ENCODE results near the gene PROX1. TPM values are rescaled to one million over a fixed set of nuclear protein-coding genes. Genes with fewer than 3 reads are reported as not detected.

Gene PROX1
- total and polyA plus RNA-seq, 2 donors (not counting 1 experiment from before 2014, with no cell fraction given): 0.24 to 3.8 TPM

- no peak for DNase-seq
- Mint-ChIP-seq H3K4me1 (no peaks in the 10 kb centered on the region), H3K4me3 (no peak overlapping the region), H3K9me3 (ENCODE audit: insufficient read depth) (peaks cover 5% of the 10 kb centered on the region), H3K27ac (no peak overlapping the region), H3K27me3 (peaks cover 5% of the 10 kb centered on the region)
- no peaks in the 10 kb centered on the region for H3K36me3 ChIP-seq (replicated peaks in 1 of 2; ENCODE audit: control extremely low read depth in 1 of 2, control insufficient read depth in 1 of 2, extremely low read depth in 1 of 2, insufficient read depth in 2 of 2, low read length in 1 of 2)
- no peaks in the 10 kb centered on the region for H3K4me1 ChIP-seq (ENCODE audit: control insufficient read depth in 2 of 2, insufficient read depth in 2 of 2, low read length in 2 of 2)
- TF ChIP-seq EZH2 (IDR thresholded peaks at IDR 0.05; ENCODE audit: borderline replicate concordance, insufficient read depth, low read depth, low read length, poor library complexity, severe bottlenecking) (no peak), CTCF (IDR thresholded peaks at IDR 0.05) (no peak)
- H2AFZ ChIP-seq (ENCODE audit: insufficient read depth, low read depth, low read length, poor library complexity, severe bottlenecking): no peak overlapping the region
- no peak overlapping the region for H3K4me3 ChIP-seq (ENCODE audit: control extremely low read depth in 1 of 5, extremely low read depth in 1 of 5, insufficient read depth in 1 of 5, low read depth in 2 of 5, low read length in 4 of 5)
- no peaks in the 10 kb centered on the region for H3K27me3 ChIP-seq (replicated peaks in 1 of 4; ENCODE audit: control extremely low read depth in 1 of 4, control insufficient read depth in 3 of 4, insufficient read depth in 4 of 4, low read length in 3 of 4)
- H3K9me3 ChIP-seq (ENCODE audit: control extremely low read depth in 1 of 3, control insufficient read depth in 2 of 3, insufficient read depth in 1 of 3, low read length in 2 of 3): no peaks in the 10 kb centered on the region
- ChIA-PET CTCF (no interaction called here), POLR2A (no interaction called here)
- H4K20me1 ChIP-seq (ENCODE audit: control insufficient read depth, insufficient read depth, low read length, poor library complexity, severe bottlenecking): no peaks in the 10 kb centered on the region
- H3K9ac ChIP-seq (ENCODE audit: low read length): no peak overlapping the region
- H3K27ac ChIP-seq (ENCODE audit: low read length in 2 of 2): no peak overlapping the region
- intact Hi-C loops (cut with micrococcal nuclease): no loop called here
- no peak for ATAC-seq (ENCODE audit: low read depth)
- no peak overlapping the region for H3K4me2 ChIP-seq (replicated peaks; ENCODE audit: low read depth, low read length, poor library complexity, severe bottlenecking)
- no peaks in the 10 kb centered on the region for H3K79me2 ChIP-seq (ENCODE audit: control insufficient read depth, insufficient read depth, low read length)
These were observed 46.8 kb upstream of the PROX1 start for GRCh38 chr1:213940947-213941346.

- intact Hi-C loops (cut with micrococcal nuclease): no loop called here
- H3K36me3 ChIP-seq (replicated peaks in 1 of 2; ENCODE audit: control extremely low read depth in 1 of 2, control insufficient read depth in 1 of 2, extremely low read depth in 1 of 2, insufficient read depth in 2 of 2, low read length in 1 of 2): no peaks in the 10 kb centered on the region
- Mint-ChIP-seq H3K4me1 (no peaks in the 10 kb centered on the region), H3K9me3 (ENCODE audit: insufficient read depth) (peaks cover under 1% of the 10 kb centered on the region), H3K27ac (no peak overlapping the region), H3K4me3 (no peak overlapping the region), H3K27me3 (peaks cover 5% of the 10 kb centered on the region)
- WGBS (ENCODE audit: insufficient coverage): 92% methylated on average over 2 of the region's 3 CpGs
- peaks cover 0 to under 1% (median 0%) of the 10 kb centered on the region in 4 experiments for H3K27me3 ChIP-seq (replicated peaks in 1 of 4; ENCODE audit: control extremely low read depth in 1 of 4, control insufficient read depth in 3 of 4, insufficient read depth in 4 of 4, low read length in 3 of 4)
- H3K27ac ChIP-seq (ENCODE audit: low read length in 2 of 2): no peak overlapping the region
- no peak for TF ChIP-seq EZH2 (IDR thresholded peaks at IDR 0.05; ENCODE audit: borderline replicate concordance, insufficient read depth, low read depth, low read length, poor library complexity, severe bottlenecking)
- no peak for TF ChIP-seq CTCF (IDR thresholded peaks at IDR 0.05)
- no peak for ATAC-seq (ENCODE audit: low read depth)
- no peaks in the 10 kb centered on the region for H3K9me3 ChIP-seq (ENCODE audit: control extremely low read depth in 1 of 3, control insufficient read depth in 2 of 3, insufficient read depth in 1 of 3, low read length in 2 of 3)
- no peaks in the 10 kb centered on the region for H3K4me1 ChIP-seq (ENCODE audit: control insufficient read depth in 2 of 2, insufficient read depth in 2 of 2, low read length in 2 of 2)
- DNase-seq: no peak
- H3K4me3 ChIP-seq (ENCODE audit: control extremely low read depth in 1 of 5, extremely low read depth in 1 of 5, insufficient read depth in 1 of 5, low read depth in 2 of 5, low read length in 4 of 5): no peak overlapping the region
- no peak overlapping the region for H3K9ac ChIP-seq (ENCODE audit: low read length)
- H2AFZ ChIP-seq (ENCODE audit: insufficient read depth, low read depth, low read length, poor library complexity, severe bottlenecking): no peak overlapping the region
- no peaks in the 10 kb centered on the region for H3K79me2 ChIP-seq (ENCODE audit: control insufficient read depth, insufficient read depth, low read length)
- CTCF ChIA-PET: no interaction called here
- no peaks in the 10 kb centered on the region for H4K20me1 ChIP-seq (ENCODE audit: control insufficient read depth, insufficient read depth, low read length, poor library complexity, severe bottlenecking)
- POLR2A ChIA-PET: no interaction called here
- H3K4me2 ChIP-seq (replicated peaks; ENCODE audit: low read depth, low read length, poor library complexity, severe bottlenecking): no peak overlapping the region
These were observed 45.7 kb upstream of the PROX1 start for GRCh38 chr1:213942061-213942460.

Measured in B cell (primary cell).